ENCODE data around the gene TTC9C.

GRCh38 chr11:62755086-62755615, 26.9 kb downstream of the TTC9C start:
- TF ChIP-seq GATA3 (IDR thresholded peaks at IDR 0.05; ENCODE audit: low read depth, low read length) (no peak), GATA2 (IDR thresholded peaks at IDR 0.05; ENCODE audit: low read depth, low read length) (no peak)

Measured in SH-SY5Y (cell line).